Spinal cord (tissue), 10 donors: Measurements from ENCODE around the gene DUSP1. TPM values are rescaled to one million over a fixed set of nuclear protein-coding genes. Genes with fewer than 3 reads are reported as not detected.

Experiments used
- DNase-seq, 6 donors: peaks; one replicate each; pipeline versions ENCODE4 v3.0.0 to v3.0.0-alpha.2; 2013 to 2015; ENCODE audit warnings: low spot score in 6 of 6, low read depth in 4 of 6
- H3K27ac ChIP-seq: one replicate; pipeline ENCODE4 v1.5.1; 2013; ENCODE audit warnings: low read depth, low read length, control low read depth
- H3K27me3 ChIP-seq: one replicate; pipeline ENCODE4 v1.6.1; 2013; ENCODE audit warnings: low read length; ENCODE audit not compliant: control insufficient read depth, insufficient read depth
- H3K36me3 ChIP-seq: one replicate; pipeline ENCODE4 v1.6.1; 2013; ENCODE audit warnings: low read length; ENCODE audit not compliant: control insufficient read depth, insufficient read depth
- H3K4me1 ChIP-seq: one replicate; pipeline ENCODE4 v1.6.1; 2013; ENCODE audit warnings: low read length; ENCODE audit not compliant: control insufficient read depth, insufficient read depth
- H3K4me3 ChIP-seq: one replicate; pipeline ENCODE4 v1.5.1; 2013; ENCODE audit warnings: low read depth, low read length, control low read depth
- H3K9me3 ChIP-seq: one replicate; pipeline ENCODE4 v1.6.1; 2013; ENCODE audit warnings: low read length; ENCODE audit not compliant: control insufficient read depth, insufficient read depth
- WGBS: methylation state at CpG from one replicate; pipeline ENCODE4 v1.1.5; 2013; ENCODE audit warnings: missing lambda C conversion rate; ENCODE audit not compliant: insufficient coverage; 5-methylcytosine and 5-hydroxymethylcytosine counted together
- polyA plus RNA-seq, 2 donors: library from polyadenylated mRNA; unstranded; fragments of 120-200 nt; gene quantifications; one replicate each; pipeline ENCODE4 v1.2.1, GENCODE V29; 2013; ENCODE audit not compliant: insufficient read length in 2 of 2
- total RNA-seq, 2 donors: library from RNA; depleted of rRNA in 1 of 2; stranded (reverse); fragments of 120-200 nt in 1 of 2; fragments of >200 nt in 1 of 2; gene quantifications; one replicate each; pipeline versions ENCODE4 v1.2.3 to v1.2.4, GENCODE V29; 2013 to 2014
- donor health status: healthy.

Gene DUSP1
- total and polyA plus RNA-seq, 4 donors = 31.3 to 170 (median 107) TPM

- Histone ChIP-seq H3K27ac (no peak overlapping the region), H3K9me3 (no peaks in the 10 kb centered on the region), H3K36me3 (no peaks in the 10 kb centered on the region), H3K4me1 (peaks cover 11% of the 10 kb centered on the region), H3K4me3 (no peak overlapping the region), H3K27me3 (no peaks in the 10 kb centered on the region)
- 87% methylated on average over 5 of the region's 7 CpGs for WGBS
- no peak for DNase-seq
Observed at GRCh38 chr5:172727551-172727950, 43.4 kb downstream of the DUSP1 start.

- Histone ChIP-seq H3K9me3 (no peaks in the 10 kb centered on the region), H3K27me3 (no peaks in the 10 kb centered on the region), H3K36me3 (no peaks in the 10 kb centered on the region), H3K4me1 (peaks cover 17% of the 10 kb centered on the region), H3K4me3 (no peak overlapping the region), H3K27ac (no peak overlapping the region)
- WGBS = 79% methylated on average over 8 of the region's 11 CpGs
- DNase-seq = no peak
Observed at GRCh38 chr5:172726966-172727365, 44.0 kb downstream of the DUSP1 start.

DNA sequence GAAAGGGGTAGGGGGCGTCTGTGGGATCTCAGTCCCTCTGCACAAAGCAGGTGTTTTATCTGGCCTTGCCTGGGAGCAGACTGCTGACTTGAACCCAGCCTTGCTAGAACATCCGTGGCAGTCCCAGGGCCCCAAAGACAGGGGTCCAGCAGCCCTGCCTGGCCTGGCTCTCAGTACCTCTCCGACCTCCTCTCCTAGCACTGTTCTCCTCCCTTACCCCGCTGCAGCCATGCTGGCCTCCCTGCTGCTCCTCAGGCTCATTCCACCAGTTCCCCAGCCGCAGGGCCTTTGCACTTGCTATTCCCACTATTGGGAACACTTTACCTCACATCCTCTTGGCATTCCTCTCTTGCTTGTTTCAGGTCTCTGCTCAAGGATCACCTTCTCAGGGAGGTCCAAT is 45.2 kb downstream of the DUSP1 start:
- 97% methylated on average over 5 of the region's 5 CpGs for WGBS
- Histone ChIP-seq H3K27me3 (no peaks in the 10 kb centered on the region), H3K9me3 (no peaks in the 10 kb centered on the region), H3K27ac (no peak overlapping the region), H3K4me3 (no peak overlapping the region), H3K4me1 (peaks cover 21% of the 10 kb centered on the region), H3K36me3 (no peaks in the 10 kb centered on the region)
- no peak for DNase-seq

GRCh38 chr5:172725273-172725672 is 45.7 kb downstream of the DUSP1 start:
- H3K9me3 ChIP-seq = no peaks in the 10 kb centered on the region
- peaks cover 21% of the 10 kb centered on the region for H3K4me1 ChIP-seq
- 86% methylated on average over 10 of the region's 10 CpGs for WGBS
- no peak overlapping the region for H3K4me3 ChIP-seq
- no peaks in the 10 kb centered on the region for H3K27me3 ChIP-seq
- H3K36me3 ChIP-seq = no peaks in the 10 kb centered on the region
- no peak overlapping the region for H3K27ac ChIP-seq
- no peak for DNase-seq

DNA sequence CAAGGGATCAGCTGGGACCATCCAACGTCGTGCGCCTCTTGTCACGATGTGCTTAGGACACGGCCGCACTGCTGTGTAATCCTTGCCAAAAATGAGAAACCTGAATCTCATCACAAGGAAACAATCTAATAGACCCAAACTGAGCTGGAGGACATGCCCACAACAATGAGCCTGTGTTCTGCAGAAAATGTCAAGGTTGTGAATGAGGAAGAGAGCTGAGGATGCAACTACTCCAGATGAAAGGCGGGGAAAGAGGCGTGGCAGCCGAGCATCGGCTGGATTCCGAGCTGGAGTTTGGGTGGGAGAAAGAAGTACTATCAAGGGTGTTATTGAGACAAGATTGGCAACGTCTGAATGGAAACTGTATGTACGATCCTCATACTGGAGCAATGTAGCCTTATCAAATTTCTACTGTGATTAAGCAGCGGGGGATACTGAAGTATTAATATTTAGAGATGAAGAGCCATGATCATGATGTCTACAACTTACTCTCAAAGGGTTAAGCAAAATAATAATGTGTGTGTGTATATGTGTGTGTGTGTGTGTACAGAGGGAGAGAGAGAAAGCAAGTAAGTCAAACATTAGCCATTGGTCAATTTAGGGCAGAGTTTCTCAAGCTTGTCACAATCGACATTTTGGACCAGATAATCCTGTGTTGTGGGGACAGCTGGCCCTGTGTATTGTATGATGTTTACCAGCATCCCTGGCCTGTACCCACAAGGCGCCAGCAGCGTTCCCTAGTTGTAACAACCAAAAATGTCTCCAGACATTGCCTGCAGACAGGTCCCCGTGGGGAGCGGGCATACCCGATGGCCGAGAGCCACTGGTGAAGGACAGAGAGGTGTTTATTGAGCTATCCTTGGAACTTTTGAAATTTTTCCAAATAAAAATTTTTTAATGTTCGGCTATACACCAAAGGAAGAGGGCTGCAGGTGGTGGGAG is 46.5 kb downstream of the DUSP1 start:
- 78% methylated on average over 16 of the region's 22 CpGs for WGBS
- peak in 1 of 6 donors; percentile 69 for DNase-seq
- H3K27ac ChIP-seq = no peak overlapping the region

DNA sequence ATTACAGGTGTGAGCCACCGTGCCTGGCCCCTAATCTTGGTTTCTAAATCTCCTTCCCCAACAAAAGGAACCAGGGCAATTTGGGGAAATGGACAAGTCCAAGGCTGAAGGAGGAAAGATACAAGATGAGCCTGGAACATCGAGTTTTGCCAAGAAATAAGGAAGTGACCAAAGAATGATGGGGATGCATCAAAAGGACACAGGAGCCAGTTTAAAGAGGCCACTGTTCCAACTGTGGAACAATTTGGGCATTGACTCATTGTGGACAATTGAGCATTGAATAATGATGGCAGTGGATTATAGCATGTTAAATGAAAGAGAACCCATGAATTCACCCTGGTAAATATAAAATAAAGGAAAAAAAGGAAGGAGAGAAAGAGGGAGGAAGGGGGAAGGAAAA is 47.5 kb downstream of the DUSP1 start:
- 23% methylated on average over 1 of the region's 2 CpGs for WGBS
- Histone ChIP-seq H3K9me3 (no peaks in the 10 kb centered on the region), H3K27me3 (no peaks in the 10 kb centered on the region), H3K4me1 (peaks cover 21% of the 10 kb centered on the region), H3K36me3 (no peaks in the 10 kb centered on the region), H3K4me3 (no peak overlapping the region), H3K27ac (no peak overlapping the region)
- DNase-seq = no peak

More for the DNA sequence above, 46.5 kb downstream of the DUSP1 start:
- Histone ChIP-seq H3K4me1 (peaks cover 21% of the 10 kb centered on the region), H3K4me3 (no peak overlapping the region), H3K27me3 (no peaks in the 10 kb centered on the region), H3K9me3 (no peaks in the 10 kb centered on the region), H3K36me3 (no peaks in the 10 kb centered on the region)

DNA sequence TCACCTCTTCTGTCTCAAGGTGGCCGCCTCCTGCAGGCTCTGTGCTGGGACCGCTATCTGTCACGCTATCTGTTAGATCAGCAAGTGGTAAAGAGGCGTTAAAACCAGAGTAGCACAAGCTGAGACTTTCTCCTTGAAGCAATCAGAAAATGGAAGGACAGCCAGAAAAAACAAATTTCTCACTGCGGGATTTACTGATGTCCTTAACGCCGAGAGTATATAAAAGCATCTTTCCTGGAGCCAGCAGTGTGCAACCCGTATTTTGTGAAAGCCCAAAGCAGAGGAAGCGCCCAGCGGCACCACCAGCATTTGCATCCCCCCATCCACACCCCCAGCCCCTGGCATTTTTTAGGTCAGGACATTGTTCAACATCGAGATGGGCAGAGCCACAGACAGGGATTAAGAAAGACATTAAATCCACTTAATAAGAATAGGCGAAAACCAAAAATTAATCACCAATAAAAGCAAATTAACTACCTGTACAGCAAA is 48.6 kb downstream of the DUSP1 start:
- H3K27ac ChIP-seq = no peak overlapping the region

DNA sequence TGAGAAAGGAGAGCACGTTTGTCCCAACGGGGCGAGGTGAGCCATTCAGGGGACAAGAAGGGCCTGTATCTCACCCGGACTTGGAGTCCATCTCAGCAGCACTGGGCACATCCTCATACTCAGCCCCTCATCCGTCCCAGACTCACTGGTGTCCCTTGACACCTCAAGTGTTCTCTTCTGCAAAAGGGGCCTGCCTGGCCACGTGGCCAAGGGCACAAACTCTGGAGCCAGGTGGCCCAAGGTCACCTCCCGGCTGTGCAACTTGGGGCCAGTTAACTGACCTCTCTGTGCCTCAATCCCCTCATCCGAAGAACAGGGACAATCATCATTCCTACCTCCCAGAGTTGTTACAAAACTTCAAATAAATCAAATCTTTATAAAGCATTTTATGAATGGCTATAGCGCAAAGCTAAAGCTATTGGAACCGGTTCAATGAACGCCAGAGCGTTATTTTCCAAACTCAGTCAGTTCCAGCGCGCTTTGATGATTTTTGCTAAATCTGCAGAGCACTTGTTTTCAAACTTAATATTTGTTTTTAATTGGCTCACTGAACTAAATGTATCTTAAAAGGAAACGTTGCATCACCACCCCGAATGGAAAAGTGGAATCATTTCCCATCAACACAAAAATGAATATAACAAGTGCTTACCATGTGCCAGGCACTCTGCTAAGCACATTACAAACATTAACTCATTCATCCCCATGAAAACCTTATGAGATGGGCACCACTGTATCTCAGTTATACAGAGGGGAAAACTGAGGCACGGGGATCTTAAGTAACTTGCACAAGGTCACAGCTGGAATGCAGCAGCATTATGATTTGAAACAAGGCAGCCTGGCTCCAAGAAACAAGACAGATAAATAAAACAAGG is 49.3 kb downstream of the DUSP1 start:
- Histone ChIP-seq H3K4me1 (peaks cover 25% of the 10 kb centered on the region), H3K4me3 (no peak overlapping the region), H3K36me3 (no peaks in the 10 kb centered on the region), H3K27ac (no peak overlapping the region), H3K9me3 (no peaks in the 10 kb centered on the region), H3K27me3 (peaks cover 2% of the 10 kb centered on the region)
- peak in 1 of 6 donors; percentile 49 for DNase-seq
- WGBS = 64% methylated on average over 12 of the region's 17 CpGs

More for the DNA sequence above, 48.6 kb downstream of the DUSP1 start:
- Histone ChIP-seq H3K4me3 (no peak overlapping the region), H3K27me3 (no peaks in the 10 kb centered on the region), H3K4me1 (peaks cover 21% of the 10 kb centered on the region), H3K9me3 (no peaks in the 10 kb centered on the region), H3K36me3 (no peaks in the 10 kb centered on the region)
- peak in 2 of 6 donors; percentile 23 to 59 for DNase-seq
- WGBS = 59% methylated on average over 10 of the region's 12 CpGs

DNA sequence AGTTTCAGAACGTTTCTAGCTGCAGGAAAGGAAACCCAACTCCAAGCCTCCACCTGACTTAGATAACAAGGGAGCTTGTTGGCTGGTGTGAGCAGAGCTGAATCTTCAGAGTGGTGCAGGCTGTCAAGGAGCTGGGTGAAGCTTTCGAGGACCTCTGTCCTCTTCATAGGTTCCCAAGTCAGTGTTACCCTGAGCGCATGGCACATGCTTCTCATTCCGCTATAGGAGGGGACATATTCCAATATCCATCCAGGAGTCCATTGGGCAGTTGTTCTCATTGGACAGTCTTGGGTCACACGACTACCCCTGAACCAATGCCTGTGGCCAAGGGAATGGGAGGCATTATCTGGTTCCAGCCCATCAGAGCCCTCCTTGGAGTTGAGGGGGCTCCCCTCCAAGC is 50.3 kb downstream of the DUSP1 start:
- H3K4me1 ChIP-seq = peaks cover 26% of the 10 kb centered on the region
- no peak overlapping the region for H3K27ac ChIP-seq
- H3K27me3 ChIP-seq = peaks cover 2% of the 10 kb centered on the region
- H3K4me3 ChIP-seq = no peak overlapping the region
- no peak for DNase-seq
- no peaks in the 10 kb centered on the region for H3K9me3 ChIP-seq
- WGBS = 83% methylated on average over 5 of the region's 5 CpGs
- no peaks in the 10 kb centered on the region for H3K36me3 ChIP-seq
